RPMI7951 (cell line): Measurements from ENCODE around the gene SDK1. TPM values are rescaled to one million over a fixed set of nuclear protein-coding genes. Genes with fewer than 3 reads are reported as not detected.
"Not testable (repeated sequence)": the region's sequence is repeated elsewhere in the genome, so short reads cannot be mapped to it uniquely, and the experiment has no call there.

Source experiments
- DNase-seq: peaks from one replicate; pipeline ENCODE4 v3.0.0-alpha.2; 2012; ENCODE audit warnings: low read depth
- total RNA-seq: library from RNA; depleted of rRNA; stranded (reverse); fragments of >200 nt; shearing (Covaris generic); gene quantifications from 2 replicates; pipeline ENCODE4 v1.2.3, GENCODE V29; 2014

SDK1 gene
- total RNA-seq, 1 experiment from 2014 or later: 3.1 TPM

DNA sequence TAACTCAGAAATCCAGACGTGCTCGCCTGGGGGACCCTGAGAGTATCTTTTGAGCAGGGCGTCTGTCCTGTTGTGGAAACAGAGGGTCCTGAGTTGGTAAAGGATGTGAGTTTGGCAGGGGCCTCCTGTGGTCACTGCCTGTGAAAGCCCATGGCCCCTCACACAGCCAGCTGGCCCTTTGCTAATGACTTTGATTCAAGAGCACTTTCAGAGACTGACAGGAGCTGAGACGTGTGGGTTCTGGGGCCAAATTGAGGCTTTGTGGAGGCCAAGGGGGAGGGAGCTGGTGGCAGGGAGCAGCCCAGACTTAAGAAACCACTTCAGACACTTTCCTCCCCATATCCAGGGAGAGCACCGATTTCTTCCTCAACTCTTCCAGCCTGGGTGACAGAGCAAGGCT is 921.6 kb downstream of the SDK1 start:
- no peak for DNase-seq

DNA sequence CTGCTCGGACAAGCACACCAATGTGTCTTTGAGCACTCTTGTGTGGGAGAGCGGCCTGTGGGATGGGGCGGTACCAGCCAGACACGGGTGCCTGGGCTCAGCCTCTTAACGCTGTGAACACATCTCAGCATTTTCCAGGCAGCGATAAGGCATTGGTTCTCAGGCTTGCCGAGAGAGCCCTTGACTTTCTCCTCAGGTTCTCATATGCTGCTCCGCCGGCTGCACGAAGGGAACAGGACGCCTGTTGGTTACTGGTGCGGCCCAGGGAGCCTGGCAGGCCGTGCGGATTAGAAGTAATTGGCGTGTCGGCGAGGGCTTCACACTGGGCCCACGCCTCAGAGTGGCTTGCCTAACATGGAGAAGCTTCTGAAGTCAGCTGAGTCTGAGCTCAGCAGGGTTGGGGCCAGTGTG is 924.3 kb downstream of the SDK1 start:
- no peak for DNase-seq

- no peak for DNase-seq
These were observed 925.0 kb downstream of the SDK1 start for GRCh38 chr7:4225881-4226523.

DNA sequence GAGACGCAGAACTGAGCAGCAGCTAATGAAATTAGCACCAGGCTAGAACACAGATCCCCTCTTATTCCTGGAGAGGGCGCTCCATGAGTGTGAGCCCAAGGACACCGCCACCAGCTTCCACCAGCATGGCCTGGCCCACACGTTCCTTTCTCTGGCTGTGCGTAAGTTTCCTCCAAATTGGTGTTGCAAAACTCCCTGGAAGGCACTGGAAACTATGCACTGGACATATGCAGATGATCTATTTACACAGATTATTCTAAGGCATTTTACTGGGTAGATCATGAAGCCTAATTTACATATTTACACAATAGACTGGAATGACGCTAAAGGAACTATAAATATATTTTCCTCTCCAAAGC is 925.5 kb downstream of the SDK1 start:
- no peak for DNase-seq

DNA sequence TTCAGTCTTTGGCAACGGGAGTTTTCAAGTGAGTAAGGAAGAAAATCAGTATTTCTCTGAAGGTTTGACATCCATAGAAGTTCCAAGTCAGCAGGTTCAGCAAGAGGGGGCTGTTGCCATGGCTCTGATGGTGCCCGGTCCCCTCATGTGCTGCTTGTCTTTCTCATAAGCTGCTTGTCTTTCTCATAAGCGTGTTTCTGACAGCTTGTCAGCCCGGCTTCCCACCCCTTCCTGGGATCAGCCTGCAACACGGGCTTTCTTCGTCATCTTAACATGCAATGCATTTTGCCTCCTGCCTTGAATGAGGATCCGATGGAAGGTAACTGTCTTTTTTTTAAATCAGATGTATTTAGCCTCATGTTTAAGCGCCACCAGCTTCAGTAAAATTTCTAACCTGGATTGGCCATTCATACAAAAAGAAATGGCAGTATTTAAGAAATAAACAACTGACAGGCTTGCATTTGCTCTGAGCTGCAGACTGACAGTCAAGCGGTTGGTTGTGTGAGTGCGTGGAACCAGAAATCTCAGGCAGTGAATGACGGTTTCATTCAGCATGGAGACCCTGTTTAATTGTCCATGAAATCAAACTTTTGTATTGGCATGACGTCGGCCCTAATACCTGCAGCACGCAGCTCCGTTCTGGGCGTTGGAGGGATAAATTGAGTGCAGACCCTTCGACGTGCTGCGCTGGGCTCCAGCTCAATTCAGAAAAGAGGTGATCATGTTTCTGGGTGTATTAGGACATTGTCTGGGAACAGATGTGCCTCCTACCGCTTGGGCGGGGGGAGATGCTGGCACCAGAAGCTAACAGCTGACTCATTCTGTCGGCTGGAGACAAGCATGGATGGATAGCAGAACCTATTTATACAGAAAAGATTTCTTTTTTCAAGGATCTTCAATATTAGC is 926.3 kb downstream of the SDK1 start:
- no peak for DNase-seq

GRCh38 chr7:4230352-4230751 is 929.3 kb downstream of the SDK1 start:
- DNase-seq: no peak

DNA sequence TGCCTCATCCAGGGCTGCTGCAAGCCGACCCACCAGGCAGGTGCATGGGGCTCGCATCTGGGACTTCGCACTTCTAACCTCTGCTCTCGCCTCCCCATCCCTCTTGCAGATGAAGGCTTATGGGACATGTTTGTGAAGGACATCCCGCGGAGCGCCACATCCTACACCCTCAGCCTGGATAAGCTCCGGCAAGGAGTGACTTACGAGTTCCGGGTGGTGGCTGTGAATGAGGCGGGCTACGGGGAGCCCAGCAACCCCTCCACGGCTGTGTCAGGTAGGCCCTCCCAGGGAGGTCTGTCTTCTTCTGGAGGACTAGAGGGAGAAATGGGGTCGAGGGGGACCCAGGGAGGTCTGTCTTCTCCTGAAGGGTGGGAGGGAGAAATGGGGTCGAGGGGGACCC is 932.1 kb downstream of the SDK1 start:
- DNase-seq: no peak

GRCh38 chr7:4233621-4234497 is 932.8 kb downstream of the SDK1 start:
- no peak for DNase-seq

- DNase-seq: no peak
These were observed 933.4 kb downstream of the SDK1 start for GRCh38 chr7:4234498-4234855.

GRCh38 chr7:4234886-4235285 is 933.8 kb downstream of the SDK1 start:
- no peak for DNase-seq

DNA sequence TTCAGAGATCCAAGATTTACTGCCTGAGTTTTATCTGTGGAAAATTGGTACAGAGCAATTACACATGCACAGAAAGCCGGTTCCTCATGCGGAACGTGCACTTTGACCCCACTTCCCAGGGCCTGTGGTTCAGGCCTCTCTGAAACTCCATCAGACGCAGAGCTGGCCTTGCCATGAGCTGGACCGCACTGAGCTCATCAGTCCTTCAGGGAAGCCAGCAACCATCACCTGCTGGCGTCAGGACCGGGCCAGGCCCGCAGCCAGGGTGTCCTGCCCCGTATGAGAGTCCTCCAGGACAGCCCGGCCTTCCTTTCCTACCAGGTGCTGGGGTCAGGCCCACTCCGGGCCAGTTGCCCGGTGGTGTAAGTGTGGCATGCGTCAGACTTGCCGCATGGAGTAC is 934.5 kb downstream of the SDK1 start:
- no peak for DNase-seq

GRCh38 chr7:4236389-4236788 is 935.3 kb downstream of the SDK1 start:
- no peak for DNase-seq

GRCh38 chr7:4236873-4237272 is 935.8 kb downstream of the SDK1 start:
- not testable (repeated sequence) for DNase-seq

GRCh38 chr7:4237296-4238235 is 936.5 kb downstream of the SDK1 start:
- DNase-seq: no peak

DNA sequence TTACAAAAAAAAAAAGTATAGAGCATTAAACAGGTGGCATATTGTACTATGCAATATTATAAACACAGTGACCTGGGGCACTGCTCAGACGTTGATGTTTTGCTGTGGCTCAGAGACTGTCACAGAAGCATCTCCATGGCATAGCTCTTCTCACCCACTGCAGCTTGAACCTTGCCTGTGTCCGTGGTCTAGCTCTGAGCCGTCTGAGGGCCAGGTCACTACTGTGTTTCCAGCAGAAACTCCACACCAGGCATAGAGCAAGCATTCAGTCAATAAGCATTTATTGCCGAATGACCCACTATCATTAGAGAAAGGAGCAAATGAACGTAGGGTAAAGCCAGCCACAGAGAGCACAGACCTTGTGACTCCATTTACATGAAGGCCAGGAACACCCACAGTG is 937.8 kb downstream of the SDK1 start:
- DNase-seq: no peak

- DNase-seq: no peak
These were observed 939.0 kb downstream of the SDK1 start for GRCh38 chr7:4240042-4240441.

DNA sequence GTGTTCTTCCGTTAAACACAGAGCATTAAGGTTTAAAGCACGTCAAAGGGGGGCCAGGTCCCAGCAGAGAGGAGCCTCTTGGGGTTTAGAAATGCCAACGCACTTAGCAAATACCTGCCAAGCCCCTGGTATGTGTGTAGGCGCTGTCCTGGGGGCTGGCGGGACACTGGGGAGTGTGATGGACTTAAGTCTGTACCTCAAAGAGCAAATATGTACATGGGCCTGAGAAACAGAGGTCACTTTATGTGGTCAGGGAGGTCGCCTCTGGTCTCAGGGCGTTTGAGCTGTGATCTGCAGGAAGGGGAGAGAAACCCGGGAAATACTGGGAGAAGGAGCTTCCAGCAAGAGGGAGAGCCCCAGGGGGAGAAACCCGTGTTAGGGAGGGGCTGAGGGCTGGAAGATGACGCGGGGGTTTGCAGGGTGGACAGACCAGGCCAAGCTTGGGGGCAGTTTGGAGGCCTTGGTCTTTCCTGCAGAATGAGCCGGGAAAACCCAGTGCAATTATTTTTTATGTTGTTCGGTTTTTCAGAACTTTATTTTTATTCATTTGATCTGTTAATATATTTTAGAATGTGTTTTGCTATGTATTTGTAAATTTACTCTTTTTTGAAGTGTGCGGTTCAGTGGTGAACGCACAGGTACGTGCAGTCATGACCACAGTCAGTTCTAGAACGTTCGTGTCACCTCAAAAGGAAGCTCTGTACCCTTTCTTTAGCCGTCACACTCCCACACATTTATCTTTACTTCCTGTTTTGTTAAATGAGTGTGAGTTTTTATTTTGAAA is 939.7 kb downstream of the SDK1 start:
- DNase-seq: no peak

GRCh38 chr7:4241304-4241612 is 940.2 kb downstream of the SDK1 start:
- no peak for DNase-seq

- no peak for DNase-seq
These were observed 940.7 kb downstream of the SDK1 start for GRCh38 chr7:4241791-4242190.

DNA sequence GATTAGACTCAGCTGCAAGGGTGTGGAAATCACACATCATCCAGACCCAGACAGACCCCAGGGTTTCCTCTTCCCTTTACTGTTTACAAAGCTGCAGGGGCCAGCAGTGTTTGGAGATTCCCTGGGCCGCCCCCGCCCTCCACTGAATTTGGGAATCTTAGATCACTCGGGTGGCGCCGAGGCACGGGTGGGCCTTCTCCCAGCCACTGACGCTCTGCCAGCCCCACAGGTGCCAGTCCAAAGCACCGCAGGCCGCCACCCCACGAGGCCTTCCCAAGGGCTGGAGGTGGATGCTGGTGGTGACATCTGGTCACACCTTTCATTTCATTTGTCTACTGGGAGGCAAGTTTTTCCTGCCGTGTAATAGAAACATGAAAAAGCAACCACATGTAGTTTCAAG is 941.7 kb downstream of the SDK1 start:
- no peak for DNase-seq

GRCh38 chr7:4244041-4244440 is 943.0 kb downstream of the SDK1 start:
- DNase-seq: no peak
